Measurements from ENCODE around the gene ZNF296.
A peak's percentile ranks its signal among the peaks of the same experiment; 100 is the strongest.
"Not testable (repeated sequence)": the region's sequence is repeated elsewhere in the genome, so short reads cannot be mapped to it uniquely, and the experiment has no call there.

ZNF296 gene
- total RNA-seq = 0.07 to 2.1 (median 0.49) reads per million in 17 experiments

- peak; percentile 78 to 91 (median 86) for DNase-seq
Observed at GRCh38 chr19:45076029-45076850, at the start of gene ZNF296. Gene ZNF296, minus strand, starts transcription at chr19:45076478. Its CDS starts 105 bp downstream, at chr19:45076373.

DNA sequence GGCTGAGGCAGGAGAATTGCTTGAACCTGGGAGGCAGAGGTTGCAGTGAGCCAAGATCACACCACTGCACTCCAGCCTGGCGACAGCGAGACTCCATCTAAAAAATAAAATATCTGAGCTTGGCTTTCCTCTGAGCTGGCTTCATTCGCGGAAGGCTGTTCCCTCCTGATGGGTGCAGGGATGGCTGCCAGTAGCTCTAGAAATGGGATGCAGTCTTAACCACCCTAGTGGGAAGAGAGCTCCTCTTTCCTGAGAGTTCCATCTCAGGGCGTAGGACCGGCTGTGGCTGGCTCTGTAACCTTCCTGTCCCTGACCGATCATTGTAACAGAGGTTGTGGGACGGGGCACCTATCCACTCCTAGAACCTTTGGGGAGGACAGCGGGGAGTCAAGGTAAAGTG, 49.1 kb upstream of the ZNF296 start:
- no peak for DNase-seq

GRCh38 chr19:45124021-45124420, 47.7 kb upstream of the ZNF296 start:
- DNase-seq = no peak

DNA sequence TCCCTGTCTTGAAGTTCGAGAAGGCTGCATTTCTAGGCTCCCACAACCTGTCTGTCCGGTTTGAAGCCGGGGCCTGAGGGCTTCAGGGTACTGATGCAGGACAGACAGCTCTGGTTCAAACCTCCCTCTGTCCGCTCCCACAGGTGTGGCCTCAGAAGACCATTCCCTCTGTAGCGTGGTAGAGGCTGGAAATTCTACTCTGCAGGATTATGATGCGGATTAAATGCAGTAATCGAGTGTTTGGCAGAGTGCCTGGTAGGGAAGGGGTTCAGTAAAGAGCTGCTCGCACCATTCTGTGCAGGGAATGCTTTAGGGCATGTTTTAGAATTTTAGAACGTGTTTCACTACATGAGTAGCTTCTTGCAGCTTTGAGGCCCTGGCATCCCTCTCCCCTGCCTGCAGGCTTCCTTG, 47.2 kb upstream of the ZNF296 start:
- DNase-seq = no peak

- DNase-seq = no peak
Observed at GRCh38 chr19:45122832-45123231, 46.6 kb upstream of the ZNF296 start.

- DNase-seq = no peak
Observed at GRCh38 chr19:45121827-45122345, 45.6 kb upstream of the ZNF296 start.

DNA sequence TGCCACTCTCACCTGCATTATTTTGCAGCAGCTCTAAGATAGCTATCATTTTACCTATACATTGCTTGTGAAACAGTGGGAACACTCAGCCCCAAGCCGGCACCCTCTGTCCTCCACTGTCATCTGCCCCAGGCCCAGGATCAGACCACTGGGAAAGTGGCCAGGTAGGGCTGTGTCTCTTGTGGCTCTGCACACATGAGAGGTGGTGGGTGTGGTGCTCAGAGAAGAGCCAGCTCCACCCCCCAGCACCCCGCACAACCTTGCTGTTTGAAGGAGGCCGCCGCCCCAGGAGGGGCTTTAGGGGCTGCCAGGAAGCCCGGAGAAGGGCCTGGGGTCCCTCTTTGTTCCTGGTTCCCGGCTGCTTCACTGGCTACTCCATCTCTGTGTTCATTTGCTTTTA, 43.3 kb upstream of the ZNF296 start:
- DNase-seq = no peak

- DNase-seq = not testable (repeated sequence)
Observed at GRCh38 chr19:45118591-45119355, 42.5 kb upstream of the ZNF296 start.

- DNase-seq = peak in 3 of 4 experiments; percentile 41 to 60 (median 46)
Observed at GRCh38 chr19:45118106-45118505, 41.8 kb upstream of the ZNF296 start.

DNA sequence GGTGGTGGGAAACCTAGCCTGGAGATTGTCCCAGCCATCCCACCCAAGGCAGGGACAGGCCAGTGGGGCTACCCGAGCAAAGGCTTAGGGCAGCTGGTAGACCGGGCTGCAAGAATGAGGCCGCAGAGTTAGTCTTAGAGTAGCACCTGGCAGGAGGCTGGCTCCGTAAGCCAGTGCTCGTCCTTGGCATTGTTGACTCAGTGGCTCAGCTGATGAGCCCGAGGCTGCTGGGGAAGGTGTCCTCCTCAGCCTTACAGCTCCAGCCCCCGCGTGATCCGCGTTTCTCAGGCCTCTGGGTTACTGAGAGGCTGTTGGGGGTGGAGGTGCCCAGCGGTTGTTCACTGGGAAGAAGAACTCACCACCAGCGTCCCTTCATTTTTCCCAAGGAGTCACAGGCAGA, 41.4 kb upstream of the ZNF296 start:
- DNase-seq = peak in 2 of 4 experiments; percentile 14 to 70

DNA sequence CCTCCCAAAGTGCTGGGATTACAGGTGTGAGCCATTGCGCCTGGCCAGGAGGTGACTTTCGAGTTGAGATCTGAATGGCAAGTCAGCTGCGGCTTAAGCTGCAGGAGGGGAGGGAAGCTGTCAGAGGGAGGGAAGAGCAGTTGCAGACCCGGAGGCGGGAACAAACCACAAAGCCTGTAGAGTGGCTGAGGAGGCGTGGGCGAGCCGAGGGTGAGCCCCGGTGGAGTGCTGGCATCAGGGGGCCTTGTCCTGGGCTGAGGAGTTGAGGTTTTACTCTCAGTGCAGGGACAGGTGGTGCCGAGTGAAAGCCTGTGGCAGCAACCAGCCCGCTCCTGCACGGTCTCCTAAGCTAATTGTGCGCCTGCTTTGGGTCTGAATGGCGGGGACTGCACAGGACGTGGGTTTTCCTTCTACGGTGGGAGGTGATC, 40.9 kb upstream of the ZNF296 start:
- peak; percentile 68 to 87 (median 82) for DNase-seq

DNA sequence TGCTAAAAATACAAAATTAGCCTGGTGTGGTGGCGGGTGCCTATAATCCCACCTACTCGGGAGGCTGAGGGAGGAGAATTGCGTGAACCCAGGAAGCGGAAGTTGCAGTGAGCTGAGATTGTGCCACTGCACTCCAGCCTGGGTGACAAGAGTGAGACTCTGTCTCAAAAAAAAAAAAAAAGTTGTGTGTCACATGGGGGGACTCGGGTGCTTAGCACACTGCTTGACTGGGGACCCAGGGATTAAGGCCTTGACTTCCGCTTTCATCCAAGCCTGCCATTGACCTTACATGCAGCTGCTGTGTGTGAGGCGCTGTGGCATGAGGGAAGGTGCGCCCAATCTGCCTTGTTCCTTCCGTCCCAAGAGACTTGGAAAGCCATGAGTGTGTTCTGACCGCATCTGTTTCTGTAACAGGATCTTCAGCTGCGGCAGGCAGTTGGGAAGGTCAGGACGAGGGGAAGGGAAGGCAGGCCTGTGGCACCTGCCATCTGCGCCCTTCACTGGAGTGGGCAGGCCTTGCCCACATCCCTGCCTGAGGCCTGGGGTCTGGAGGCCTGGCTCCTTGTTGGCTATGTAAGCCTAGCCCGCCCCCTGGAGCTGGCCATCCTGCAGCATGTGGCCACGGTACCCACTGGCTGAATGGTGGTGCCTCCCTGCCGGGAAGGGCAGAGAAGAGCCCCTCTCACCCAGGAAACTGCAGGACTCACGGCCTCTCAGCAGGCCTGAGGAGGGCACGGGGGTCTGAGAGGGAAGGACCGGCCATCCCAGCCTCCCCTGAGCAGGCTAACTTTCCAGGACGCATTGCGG, 39.7 kb upstream of the ZNF296 start:
- DNase-seq = peak; percentile 50 to 83 (median 74)

DNA sequence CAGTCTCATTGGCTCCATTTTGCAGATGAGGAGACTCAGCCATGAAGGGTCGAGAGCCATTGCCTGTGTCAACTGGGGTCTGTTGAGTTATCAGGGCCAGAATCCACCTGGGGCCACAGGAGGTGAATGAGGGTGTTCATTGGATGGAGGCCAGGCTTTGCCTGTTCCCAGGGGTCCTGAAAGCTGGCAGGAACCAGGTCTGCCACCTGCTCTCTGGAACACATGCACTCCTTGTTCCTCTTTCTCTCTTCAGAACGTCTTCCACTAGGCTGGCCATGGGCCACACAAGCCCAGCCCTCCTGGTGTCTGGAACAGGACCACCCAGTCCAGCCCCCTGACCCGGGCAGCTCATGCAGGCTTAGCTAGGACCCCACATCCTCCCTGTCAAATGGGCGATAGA, 37.8 kb upstream of the ZNF296 start:
- DNase-seq = no peak

DNA sequence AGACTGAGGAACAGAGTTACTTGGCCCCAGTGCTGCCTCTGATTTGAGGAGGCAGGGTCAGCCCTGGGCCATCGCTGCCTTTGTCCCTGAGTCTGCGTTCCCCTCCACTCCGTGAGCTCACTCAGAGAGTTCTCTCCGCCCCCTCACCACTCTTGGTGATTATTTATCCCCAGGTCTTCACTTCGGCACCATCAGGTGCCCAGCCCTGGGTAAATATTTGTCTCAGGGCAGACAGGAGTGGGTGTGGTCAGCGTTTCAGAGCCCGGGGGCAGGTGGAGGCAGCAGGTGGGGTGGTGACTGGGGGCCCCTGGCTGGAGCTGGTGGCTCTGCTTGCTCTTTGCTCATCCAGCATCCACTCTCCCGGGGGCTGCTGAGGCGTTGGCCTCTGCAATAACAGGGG, 37.4 kb upstream of the ZNF296 start:
- no peak for DNase-seq

- DNase-seq = no peak
Observed at GRCh38 chr19:45112111-45112827, 36.0 kb upstream of the ZNF296 start.

DNA sequence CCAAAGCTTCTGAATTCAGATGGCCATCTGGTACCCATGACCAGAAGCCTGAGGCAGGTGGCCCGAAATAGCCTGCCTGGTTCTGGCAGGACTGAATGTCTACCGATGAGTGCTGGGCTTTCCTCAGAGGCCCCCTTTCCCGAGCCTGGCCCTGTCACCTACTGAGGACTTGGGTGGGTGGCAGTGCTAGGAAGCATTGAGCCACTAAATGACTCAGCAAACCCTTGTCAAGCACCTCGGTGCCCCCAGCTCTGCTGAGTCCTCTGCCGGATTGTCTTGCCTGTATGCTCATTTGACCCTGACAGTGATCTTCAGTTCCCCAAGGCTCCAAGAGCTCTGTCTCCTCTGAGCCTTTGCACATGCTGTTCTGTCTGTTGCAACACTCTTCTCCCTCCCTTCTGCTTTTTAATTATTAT, 34.6 kb upstream of the ZNF296 start:
- peak; percentile 53 to 75 (median 74) for DNase-seq

DNA sequence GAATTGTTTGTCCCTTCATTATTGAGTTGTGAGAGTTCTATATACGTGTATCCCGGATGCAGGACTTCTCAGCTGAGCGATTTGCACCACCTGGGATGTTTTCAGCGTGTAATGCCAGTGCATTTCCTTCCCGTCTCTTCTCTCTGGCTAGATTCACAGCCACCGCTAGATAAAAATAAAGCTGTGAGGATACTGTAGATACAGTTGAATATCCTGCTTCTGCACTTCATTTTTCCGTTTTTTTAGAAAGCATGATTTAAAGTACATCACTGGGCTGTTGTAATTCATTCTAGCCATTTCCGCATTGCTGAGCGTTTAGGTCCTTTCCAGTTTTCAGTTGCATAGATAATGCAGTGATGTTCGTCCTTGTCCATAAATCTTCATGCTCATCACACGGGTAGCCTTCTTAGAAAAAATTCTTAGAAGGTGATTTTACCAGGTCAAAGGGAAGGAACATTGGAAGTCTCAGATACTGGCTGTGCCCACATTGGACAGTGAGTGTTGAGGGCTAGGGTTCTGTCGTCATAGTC, 31.4 kb upstream of the ZNF296 start:
- no peak for DNase-seq

DNA sequence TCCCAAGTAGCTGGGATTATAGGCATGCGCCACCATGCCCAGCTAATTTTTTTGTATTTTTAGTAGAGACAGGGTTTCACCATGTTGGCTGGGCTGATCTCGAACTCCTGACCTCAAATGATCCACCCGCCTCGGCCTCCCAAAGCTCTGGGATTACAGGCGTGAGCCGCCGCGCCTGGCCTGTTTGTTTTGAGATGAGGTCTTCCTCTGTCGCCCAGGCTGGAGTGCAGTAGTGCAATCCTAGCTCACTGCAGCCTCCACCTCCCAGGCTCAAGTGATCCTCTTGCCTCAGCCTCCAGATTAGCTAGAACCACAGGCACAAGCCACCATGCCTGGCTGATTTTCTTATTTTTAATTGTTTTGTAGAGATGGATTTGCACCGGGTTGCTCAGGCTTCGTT, 30.1 kb upstream of the ZNF296 start:
- not testable (repeated sequence) for DNase-seq

GRCh38 chr19:45104658-45105349, 28.5 kb upstream of the ZNF296 start:
- DNase-seq = no peak

DNA sequence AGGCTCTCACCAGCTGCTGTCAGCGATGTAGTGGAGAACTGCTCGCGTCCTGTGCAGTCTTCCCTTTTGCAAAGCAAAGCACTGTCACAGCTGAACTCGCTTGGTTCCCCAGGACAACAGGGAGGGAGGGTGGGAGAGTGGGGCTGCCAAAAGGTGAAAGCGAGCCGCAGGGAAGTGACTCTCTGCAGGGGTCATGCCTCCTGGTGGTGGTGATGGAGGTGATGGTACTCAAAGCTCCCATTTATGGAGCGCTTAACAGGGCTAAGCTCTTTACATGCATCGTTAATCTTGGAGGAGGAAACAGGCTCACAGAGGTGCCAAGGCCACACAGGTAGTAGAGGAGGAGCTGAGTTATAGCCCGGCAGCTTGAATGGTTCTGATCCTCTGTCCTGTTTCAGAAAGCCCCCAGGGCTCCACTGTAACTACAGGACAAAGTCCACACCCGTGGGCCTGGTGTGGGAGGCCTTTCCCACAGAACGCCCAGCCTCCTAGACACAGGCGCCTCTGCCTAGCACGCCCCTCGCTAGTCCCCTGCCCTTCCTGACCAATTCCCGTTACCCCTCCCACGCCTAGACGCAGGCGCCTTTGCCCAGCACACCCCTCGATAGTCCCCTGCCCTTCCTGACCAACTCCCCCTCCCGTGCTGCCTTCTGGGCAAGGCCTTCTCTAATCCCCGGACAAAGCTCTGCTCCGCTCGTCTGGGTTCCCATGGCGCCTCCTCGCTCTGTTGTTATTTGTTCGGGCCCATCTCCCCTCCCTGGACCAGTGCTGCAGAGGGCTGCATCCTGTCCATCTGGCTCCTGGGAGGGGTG, 27.4 kb upstream of the ZNF296 start:
- no peak for DNase-seq
